ENCODE data around the gene RAD9A. TPM values are rescaled to one million over a fixed set of nuclear protein-coding genes. Genes with fewer than 3 reads are reported as not detected.
A peak's percentile ranks its signal among the peaks of the same experiment; 100 is the strongest.

The RAD9A gene
- total and polyA plus RNA-seq, 9 of the 15 experiments (the other 6 are each of a cell fraction or from before 2014, with no cell fraction given) = 1.4 to 41.2 (median 16.1) TPM

DNA sequence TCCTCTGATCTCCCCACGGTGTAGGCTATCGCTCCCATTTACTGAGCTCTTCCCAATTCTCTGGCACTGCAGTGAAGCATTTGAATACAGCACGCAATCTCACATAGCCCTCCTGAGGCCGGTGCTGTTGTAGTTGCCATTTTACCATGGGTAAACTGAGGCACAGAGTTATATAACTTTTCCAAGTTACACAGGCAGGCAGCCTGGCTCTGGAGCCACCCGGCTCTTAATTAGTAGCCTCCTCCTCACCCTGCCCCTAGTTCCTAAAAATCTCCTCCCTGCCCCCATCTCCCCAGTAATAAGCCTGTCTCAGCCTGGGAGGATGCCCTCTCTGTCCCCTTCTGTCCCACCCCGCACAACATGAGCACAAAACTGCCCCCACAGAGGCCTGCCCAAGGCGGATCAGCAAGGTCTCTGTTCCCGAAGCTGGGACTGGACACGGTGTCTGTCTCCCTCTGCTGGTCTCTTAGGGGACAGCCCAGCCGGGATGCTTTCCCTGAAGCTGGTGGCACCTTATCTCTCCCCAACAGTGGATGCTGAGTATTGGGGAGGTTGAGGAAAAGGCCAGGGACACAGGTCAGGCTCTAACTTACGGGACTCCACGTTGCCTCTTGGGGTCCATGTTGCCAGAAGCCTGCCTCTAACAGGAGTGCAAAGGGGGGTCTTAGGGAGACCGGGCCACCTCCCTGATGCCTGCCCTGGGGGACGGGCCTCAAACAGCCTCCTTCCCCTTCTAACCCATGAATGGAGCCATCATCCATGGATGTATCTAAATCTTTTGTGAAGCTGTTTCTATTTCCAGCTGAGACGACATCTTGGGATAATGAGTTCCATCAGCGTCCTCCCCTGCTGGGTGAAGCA lies 9.3 kb upstream of the RAD9A start (continued):
- TF ChIP-seq KLF16 (IDR thresholded peaks at IDR 0.05) (0 out of 2 replicates have a peak, but pooled peaks have one; percentile 26), BRD9 (IDR thresholded peaks at IDR 0.05; ENCODE audit: low read depth, partially characterized antibody) (peak; percentile 88), RAD21 (CRISPR knock-in tag; conservative IDR thresholded peaks at IDR 0.05 in 1 of 2, IDR thresholded peaks at IDR 0.05 in 1 of 2) (peak; percentile 99), FOSL1 (tag; conservative IDR thresholded peaks at IDR 0.05) (0 out of 2 replicates have a peak, but pooled peaks have one; percentile 23), MNT (conservative IDR thresholded peaks at IDR 0.05) (0 out of 4 replicates have a peak, but pooled peaks of 1 of the 2 experiments have one; percentile 25), TGIF2 (CRISPR knock-in tag; IDR thresholded peaks at IDR 0.05) (no peak), MTA3 (IDR thresholded peaks at IDR 0.05; ENCODE audit: borderline replicate concordance) (0 out of 2 replicates have a peak, but pooled peaks have one; percentile 37), SMAD3 (CRISPR knock-in tag; conservative IDR thresholded peaks at IDR 0.05) (peak; percentile 55; the same call in 1 of the 2 replicates), ZNF707 (CRISPR knock-in tag; conservative IDR thresholded peaks at IDR 0.05) (no peak), BACH1 (tag; IDR thresholded peaks at IDR 0.05) (no peak), EGR1 (conservative IDR thresholded peaks at IDR 0.05) (peak; percentile 33; the same call in 1 of the 2 replicates), NFIC (IDR thresholded peaks at IDR 0.05) (peak; percentile 37; the same call in 1 of the 2 replicates), EP400 (IDR thresholded peaks at IDR 0.05) (0 out of 2 replicates have a peak, but pooled peaks have one; percentile 26), MYNN (IDR thresholded peaks at IDR 0.05) (peak; percentile 73; the same call in 1 of the 2 replicates), MYNN (CRISPR knock-in tag; IDR thresholded peaks at IDR 0.05) (no peak), MTA1 (IDR thresholded peaks at IDR 0.05; ENCODE audit: borderline replicate concordance) (peak; percentile 45; the same call in 1 of the 2 replicates), ZNF263 (CRISPR knock-in tag; IDR thresholded peaks at IDR 0.05; ENCODE audit: borderline replicate concordance) (peak; percentile 39; the same call in 1 of the 2 replicates), ZNF764 (CRISPR knock-in tag; IDR thresholded peaks at IDR 0.05; ENCODE audit: low read depth) (0 out of 2 replicates have a peak, but pooled peaks have one; percentile 16), HDGF (IDR thresholded peaks at IDR 0.05) (peak; percentile 88), KDM1A (IDR thresholded peaks at IDR 0.05) (0 out of 4 replicates have a peak, but pooled peaks of 1 of the 2 experiments have one; percentile 9)
- TF ChIP-seq, protein P1, sequence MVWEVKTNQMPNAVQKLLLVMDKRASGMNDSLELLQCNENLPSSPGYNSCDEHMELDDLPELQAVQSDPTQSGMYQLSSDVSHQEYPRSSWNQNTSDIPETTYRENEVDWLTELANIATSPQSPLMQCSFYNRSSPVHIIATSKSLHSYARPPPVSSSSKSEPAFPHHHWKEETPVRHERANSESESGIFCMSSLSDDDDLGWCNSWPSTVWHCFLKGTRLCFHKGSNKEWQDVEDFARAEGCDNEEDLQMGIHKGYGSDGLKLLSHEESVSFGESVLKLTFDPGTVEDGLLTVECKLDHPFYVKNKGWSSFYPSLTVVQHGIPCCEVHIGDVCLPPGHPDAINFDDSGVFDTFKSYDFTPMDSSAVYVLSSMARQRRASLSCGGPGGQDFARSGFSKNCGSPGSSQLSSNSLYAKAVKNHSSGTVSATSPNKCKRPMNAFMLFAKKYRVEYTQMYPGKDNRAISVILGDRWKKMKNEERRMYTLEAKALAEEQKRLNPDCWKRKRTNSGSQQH (CRISPR knock-in tag; IDR thresholded peaks at IDR 0.05) = 0 out of 2 replicates have a peak, but pooled peaks have one; percentile 39
- TF ChIP-seq, protein P2, sequence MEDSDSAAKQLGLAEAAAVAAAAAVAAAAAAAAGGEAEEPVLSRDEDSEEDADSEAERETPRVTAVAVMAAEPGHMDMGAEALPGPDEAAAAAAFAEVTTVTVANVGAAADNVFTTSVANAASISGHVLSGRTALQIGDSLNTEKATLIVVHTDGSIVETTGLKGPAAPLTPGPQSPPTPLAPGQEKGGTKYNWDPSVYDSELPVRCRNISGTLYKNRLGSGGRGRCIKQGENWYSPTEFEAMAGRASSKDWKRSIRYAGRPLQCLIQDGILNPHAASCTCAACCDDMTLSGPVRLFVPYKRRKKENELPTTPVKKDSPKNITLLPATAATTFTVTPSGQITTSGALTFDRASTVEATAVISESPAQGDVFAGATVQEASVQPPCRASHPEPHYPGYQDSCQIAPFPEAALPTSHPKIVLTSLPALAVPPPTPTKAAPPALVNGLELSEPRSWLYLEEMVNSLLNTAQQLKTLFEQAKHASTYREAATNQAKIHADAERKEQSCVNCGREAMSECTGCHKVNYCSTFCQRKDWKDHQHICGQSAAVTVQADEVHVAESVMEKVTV (CRISPR knock-in tag; IDR thresholded peaks at IDR 0.05) = peak; percentile 97
- TF ChIP-seq, protein P3, sequence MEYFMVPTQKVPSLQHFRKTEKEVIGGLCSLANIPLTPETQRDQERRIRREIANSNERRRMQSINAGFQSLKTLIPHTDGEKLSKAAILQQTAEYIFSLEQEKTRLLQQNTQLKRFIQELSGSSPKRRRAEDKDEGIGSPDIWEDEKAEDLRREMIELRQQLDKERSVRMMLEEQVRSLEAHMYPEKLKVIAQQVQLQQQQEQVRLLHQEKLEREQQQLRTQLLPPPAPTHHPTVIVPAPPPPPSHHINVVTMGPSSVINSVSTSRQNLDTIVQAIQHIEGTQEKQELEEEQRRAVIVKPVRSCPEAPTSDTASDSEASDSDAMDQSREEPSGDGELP (CRISPR knock-in tag; IDR thresholded peaks at IDR 0.05; ENCODE audit: borderline replicate concordance) = peak; percentile 78
